Cardiac fibroblast (primary cell): ENCODE results near the gene CHST14.
A peak's percentile ranks its signal among the peaks of the same experiment; 100 is the strongest.

Experiments
- DNase-seq, 2 donors: peaks; one replicate each; pipeline versions ENCODE4 v3.0.0 to v3.0.0-alpha.2; 2010; ENCODE audit warnings: low read depth in 2 of 2
- H3K4me3 ChIP-seq, 2 donors: replicated peaks in 1 of 2; 1 replicate in 1 of 2; 2 replicates in 1 of 2; pipeline ENCODE4 v1.5.1; 2011; ENCODE audit warnings: low read depth in 2 of 2, low read length in 2 of 2, mild to moderate bottlenecking in 2 of 2, moderate library complexity in 1 of 2
- TF ChIP-seq, protein P1 (sequence below): IDR thresholded peaks from one replicate; pipeline ENCODE4 v1.5.1; 2011; ENCODE audit warnings: low read depth, mild to moderate bottlenecking, low read length, inconsistent platforms

Gene CHST14

DNA sequence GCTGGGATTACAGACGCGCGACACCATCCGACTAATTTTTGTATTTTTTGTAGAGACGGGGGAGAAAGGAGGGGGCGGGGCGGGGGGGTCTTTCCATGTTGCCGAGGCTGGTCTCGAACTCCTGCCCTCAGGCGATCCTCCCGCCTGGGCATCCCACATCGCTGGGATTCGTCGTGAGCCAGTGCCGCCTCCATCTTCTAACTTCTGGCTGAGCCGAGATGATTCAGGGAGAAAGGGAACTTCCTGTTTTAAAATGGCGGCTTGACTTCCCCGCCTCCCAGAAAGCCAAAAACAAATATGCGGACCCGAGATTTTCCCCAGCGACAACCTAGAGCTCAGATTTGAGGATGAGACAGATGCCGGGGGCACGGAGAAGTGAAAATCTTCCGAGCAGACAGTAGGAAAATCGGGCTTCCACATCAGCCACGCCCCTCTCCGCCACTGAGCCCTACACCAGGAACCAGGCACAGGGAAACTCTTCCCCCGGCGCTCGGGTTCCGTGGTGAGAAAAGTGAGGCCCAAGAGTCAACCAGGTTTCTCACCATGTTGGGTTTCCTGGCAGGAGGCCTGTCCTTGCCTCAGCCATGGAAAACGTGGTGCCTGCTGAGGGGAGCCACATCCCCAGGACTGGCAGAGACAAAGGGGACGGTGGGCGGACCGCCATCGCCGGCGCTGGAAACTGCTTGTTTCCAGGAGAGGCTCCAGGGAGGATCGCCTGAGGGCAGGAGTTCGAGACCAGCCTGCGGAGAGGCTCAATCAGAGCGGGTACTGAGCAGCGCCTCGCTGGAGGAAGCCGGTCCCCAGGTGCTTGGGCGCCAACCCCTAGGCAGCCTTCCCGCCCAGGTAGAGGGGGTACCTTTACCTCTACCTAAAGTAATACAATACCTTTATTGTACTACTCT, 18.7 kb downstream of the CHST14 start:
- no peak for DNase-seq
- TF ChIP-seq, protein P1, sequence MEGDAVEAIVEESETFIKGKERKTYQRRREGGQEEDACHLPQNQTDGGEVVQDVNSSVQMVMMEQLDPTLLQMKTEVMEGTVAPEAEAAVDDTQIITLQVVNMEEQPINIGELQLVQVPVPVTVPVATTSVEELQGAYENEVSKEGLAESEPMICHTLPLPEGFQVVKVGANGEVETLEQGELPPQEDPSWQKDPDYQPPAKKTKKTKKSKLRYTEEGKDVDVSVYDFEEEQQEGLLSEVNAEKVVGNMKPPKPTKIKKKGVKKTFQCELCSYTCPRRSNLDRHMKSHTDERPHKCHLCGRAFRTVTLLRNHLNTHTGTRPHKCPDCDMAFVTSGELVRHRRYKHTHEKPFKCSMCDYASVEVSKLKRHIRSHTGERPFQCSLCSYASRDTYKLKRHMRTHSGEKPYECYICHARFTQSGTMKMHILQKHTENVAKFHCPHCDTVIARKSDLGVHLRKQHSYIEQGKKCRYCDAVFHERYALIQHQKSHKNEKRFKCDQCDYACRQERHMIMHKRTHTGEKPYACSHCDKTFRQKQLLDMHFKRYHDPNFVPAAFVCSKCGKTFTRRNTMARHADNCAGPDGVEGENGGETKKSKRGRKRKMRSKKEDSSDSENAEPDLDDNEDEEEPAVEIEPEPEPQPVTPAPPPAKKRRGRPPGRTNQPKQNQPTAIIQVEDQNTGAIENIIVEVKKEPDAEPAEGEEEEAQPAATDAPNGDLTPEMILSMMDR, result no peak
- H3K4me3 ChIP-seq, result no peak overlapping the region

DNA sequence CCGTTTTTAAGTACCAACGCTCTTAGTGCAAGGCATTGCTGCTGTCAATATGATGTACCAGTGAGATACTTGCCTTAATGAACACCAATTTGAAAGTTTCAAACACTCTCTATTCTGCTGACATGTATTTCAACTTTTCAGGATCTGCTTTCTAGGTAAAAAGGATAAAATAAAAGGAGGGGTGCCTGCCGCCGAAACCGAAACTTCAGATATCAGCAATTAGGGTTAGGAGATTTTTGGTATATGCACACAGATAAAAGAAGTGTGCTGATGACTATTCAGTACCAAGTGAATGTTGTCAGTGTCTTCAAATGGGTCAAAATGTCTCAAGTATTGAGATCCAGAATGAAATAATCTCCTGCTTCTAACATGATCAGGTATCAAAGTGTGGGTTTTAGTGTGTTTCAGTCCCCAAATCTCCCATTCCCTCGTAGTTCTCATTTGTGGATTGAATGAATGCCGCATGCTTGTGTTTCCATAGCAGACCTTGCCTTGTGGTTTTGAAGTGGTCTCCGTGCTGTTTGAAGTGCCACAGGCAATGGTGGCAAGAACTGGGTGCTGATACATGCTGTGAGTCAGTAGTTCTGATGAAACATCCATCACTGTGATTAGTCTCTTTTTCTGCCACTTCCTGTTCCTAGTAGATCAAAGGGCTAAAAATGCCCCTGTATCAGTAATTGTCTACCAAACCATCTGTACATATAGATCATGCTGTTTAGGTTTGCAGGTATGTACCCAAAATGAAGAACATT, 22.5 kb downstream of the CHST14 start:
- H3K4me3 ChIP-seq, result no peak overlapping the region
- TF ChIP-seq, protein P1, result no peak
- DNase-seq, result no peak

DNA sequence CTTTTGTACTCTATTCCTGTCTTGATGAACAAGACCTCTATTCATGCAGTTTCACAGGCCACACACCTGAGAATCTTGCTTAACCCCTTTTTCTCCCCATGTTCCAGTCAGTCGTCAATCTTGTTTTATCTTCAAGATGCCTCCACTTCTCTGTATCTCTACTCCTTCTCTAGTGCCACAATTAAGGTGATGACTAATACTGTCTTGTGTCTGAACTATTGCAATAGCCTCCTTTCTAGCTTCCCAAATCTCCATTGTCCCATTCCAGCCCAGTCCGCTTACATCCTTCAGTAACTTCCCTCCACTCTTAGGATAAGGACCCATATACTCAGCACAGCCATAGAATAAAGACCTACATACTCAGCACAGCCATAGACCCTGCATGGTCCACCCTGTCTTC, 24.7 kb downstream of the CHST14 start:
- no peak for DNase-seq
- TF ChIP-seq, protein P1, result no peak
- no peak overlapping the region for H3K4me3 ChIP-seq

DNA sequence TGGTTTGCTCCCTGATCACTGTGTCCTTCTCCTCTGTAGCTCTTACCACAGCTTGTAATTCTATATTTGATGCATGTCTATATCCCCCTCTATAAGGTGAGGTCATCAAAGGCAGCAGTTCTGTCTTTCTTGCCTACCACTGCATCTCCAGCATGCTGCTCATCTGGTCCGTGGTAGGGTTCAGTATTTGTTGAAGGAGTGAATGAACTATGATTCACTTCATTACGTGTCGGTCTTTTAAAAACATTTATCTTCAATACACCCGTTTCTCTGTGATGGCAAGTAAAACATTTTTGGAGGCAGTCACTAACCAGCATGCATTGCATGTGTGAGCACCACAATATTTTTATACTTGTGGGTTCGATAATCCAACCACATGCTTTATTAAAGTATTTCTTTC, 27.6 kb downstream of the CHST14 start:
- TF ChIP-seq, protein P1, result no peak
- peak in 1 of 2 donors; percentile 69 for DNase-seq
- H3K4me3 ChIP-seq, result no peak overlapping the region

DNA sequence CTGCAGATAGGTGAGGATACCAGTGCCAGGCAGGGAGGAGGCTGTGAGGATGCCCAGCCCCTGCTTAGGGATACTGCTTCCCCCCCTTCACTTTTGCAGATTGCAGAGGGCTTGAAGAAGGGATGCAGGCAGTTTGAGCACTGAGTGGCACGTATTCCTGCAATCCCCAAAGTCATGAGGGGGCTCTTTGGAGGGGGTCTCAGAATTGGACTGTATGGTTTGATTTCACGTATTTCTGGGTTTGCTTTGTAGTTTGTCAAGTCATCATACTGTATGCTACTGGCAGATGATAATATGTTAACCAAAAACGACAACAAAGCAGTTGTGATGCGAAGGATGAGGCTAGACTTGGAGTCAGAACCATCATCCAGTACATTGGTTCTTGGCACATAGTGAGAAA, 28.1 kb downstream of the CHST14 start:
- TF ChIP-seq, protein P1, result no peak
- H3K4me3 ChIP-seq, result no peak overlapping the region
- no peak for DNase-seq

DNA sequence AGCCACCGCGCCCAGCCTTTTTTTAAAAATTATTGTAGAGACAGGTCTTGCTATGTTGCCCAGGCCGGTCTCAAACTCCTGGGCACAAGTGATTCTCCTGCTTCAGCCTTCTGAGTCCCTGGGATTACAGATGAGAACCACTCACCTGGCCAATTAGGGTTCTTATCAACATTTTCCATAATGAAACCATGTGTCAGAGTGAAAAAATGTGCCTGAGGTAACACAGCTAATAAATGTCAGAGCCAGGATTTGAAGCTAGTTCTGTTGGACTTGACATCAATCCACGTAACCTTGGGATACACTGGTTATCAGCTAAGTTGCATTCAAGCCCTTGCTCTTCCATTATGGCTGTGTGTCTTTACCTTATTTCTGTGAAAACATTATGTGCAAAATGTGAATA, 29.1 kb downstream of the CHST14 start:
- TF ChIP-seq, protein P1, result no peak
- H3K4me3 ChIP-seq, result no peak overlapping the region
- no peak for DNase-seq
